ENCODE data around the gene LRP1-AS.
"Not testable (repeated sequence)": the region's sequence is repeated elsewhere in the genome, so short reads cannot be mapped to it uniquely, and the experiment has no call there.

The LRP1-AS gene

DNA sequence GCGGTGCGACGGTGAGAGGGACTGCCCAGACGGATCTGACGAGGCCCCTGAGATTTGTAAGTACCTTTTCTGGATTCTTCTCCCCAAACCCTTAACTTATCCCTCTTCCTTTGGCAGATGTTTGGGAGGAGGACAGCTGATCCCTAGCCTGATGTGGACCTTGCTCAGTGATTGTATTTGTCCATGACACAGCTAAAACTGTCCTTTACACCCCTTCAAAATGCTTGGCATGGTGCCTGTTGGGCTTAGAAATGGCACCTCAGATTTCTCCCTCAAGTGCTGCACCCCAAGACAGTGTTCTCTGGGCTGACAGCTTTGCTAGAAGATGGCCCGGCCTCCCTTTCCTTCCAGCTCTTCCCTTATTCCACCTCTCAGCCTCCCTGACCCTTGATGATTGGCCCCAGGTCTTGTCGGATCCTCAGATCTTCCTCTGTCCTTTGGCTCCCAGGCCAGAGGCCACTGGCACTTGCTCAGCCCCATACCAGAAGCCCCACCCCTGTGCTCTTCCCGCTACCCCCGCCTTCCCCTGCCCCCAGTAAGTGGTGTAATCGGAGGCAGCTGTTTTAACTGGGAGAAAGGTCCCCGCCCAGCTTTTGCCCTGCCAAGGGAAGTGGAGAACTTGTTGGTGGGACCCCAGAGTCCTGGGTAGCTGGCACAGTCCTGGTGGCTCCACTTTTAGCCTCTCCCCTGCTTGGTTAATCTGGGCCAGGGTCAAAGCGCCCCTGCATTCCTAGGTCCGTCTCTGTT is 8.7 kb downstream of the LRP1-AS start:
- DNase-seq = no peak

DNA sequence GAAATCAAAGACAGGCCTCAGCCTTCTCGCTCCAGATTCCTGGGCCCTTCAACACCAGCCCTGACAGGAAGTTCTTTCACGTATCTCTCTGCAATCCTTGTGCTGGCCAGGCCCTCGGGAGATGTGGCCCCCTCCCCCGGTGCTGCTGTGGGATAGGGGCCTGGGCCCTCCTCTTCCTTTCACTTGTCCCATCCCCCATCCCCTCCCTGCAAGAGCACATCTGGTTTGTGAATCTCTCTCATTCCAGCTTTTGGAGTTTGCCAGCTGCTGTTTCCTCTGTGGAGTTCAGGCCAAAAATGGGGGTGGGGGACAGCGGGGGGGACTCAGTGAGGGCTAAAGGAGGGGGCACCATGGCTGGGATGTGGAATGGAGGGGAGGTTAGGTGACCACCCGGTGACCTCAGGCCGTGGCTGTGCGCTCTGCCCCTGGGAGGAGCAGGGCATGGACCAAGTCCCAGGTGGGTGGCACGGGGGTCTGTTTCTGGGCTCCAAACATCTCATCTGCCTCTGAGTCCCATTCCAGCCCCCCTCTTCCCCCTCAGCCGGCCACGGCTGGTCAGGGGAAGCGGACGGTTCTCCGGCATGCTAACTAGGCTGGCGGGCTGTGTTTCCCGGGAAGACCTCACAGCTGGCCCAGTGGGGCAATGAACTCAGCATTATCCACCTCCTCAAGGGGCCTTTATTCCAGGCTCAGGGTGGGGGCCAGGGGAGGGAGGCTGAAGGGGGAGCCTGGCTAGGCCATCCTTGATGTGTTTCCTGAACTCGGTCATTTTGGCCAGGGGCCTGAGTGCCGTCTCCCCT is 11.7 kb downstream of the LRP1-AS start:
- no peak for DNase-seq

- DNase-seq = no peak
Observed at GRCh38 chr12:57134949-57135348, 12.5 kb downstream of the LRP1-AS start.

DNA sequence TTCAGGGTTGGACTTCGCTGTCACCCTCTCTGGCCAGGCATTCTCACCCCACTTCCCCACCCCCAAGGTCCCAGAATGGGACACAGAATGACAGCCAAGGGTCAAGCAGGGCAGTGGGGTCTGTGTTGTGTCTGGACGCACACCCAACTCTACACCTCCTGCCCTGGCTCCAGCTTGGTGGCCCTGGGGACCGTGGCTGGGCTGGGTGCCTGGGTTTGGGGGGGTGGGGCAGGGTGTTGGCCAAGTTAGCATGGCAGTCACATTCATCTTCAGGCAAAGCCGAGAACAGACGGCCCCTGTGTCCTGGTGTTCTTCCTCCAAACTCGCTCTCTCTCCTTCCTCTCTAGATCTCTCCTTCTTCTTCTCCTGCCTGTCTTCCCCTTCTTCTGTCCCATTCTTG is 13.5 kb downstream of the LRP1-AS start:
- DNase-seq = no peak

- DNase-seq = no peak
Observed at GRCh38 chr12:57133013-57133569, 14.3 kb downstream of the LRP1-AS start.

DNA sequence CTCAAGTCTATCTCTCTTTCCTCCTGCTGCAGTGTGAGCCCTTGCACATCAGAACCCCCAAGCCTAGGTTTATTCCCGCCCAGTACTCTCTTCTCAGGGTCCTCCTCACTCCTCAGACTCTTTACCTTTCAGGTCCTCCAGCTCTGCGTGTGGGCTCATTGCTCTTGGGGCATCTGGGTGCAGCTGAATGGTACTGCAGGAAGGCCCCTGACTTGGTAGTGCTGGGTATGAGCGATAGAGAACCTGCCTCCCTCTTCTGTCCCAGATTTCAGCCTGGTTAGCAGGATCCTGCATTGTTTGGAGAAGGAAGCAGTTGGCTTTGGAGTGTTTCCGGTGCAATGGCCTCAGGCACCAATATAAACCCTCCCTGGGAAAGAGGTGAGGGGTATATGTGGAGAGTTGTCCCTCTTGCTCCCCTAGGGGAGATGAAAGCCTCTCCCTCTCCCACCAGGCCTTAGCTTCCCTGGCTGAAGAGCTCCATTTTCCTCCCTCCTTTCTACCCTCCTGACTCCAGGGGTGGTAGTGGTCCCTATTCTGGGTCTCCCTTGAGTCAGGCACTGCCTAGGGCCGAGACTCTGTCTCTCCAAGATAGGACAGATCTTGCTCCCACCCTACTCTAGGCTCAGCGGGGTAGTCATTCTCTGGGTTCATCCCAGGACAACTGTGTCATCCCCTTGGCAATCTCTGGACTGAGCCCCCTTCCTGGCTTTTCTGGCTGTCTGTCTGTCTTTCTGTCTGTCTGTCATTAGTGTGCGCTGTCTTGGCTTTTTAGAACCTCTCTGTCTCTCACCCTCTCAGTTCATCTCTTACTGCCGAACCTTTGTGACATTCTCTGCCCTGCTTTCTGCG is 15.3 kb downstream of the LRP1-AS start:
- DNase-seq = no peak

- DNase-seq = no peak
Observed at GRCh38 chr12:57130941-57131340, 16.5 kb downstream of the LRP1-AS start.

DNA sequence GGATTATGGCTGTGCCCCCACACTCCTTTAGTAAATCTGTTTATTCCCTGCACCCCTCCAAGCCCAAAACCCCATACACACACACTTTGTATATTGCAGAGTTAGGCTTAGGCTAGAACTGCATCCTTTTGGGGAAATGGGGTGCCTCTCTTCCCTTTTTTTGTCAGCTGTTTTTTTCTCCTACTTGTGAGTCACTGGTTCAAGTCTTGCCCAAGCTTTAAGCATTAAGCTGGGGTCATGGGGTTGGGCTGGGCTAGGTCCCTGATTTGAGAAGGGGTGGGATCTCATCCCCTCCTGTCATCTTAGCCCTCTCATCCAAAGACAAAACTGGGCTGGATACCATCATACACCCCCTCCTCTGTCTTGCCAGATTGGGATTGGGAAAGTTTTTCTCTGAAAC is 17.5 kb downstream of the LRP1-AS start:
- DNase-seq = no peak

GRCh38 chr12:57129321-57129842 is 18.0 kb downstream of the LRP1-AS start:
- no peak for DNase-seq

GRCh38 chr12:57128519-57129247 is 18.7 kb downstream of the LRP1-AS start:
- DNase-seq = no peak

DNA sequence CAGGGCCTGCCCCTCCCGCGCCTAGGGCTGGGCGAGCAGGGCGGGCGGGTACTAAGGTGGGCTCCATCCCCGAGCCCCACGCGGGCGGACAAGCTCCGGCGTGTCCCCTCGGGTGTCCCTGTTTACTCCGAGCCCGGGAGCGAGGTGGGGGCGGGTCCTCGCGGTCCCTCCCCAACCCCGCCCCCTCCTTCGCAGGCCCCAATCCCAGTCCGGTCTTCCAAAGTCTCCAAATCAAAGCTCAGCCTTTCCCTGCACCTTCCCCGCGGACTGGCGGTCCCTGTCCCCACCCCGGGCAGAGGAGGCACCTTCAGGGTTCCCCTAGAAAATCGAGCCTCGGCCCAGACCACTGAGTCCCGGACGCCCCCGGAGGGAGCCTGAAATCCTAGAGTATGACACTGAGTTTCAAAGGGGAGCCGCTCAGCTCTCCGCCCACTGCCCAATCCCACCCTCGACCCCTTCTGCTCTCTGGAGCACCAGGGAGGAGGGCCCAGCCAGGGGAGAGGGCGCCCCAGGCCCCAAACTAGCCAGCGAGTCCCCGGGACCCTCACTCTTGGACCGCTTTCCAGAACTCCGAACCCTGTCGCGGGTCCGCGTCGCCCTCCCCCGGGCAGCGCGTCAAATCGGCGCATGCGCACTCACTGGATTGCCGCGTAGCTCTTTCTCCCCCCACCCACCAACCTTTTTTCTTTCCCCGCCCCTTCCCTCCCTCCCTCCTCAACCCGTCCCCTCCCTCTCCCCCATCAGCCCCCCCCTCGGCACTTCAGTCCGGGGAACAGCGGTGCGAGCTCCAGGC is 19.5 kb downstream of the LRP1-AS start, which contains the start of gene LRP1:
Gene LRP1, plus strand, starts transcription at position 758 of the 793 bp plus-strand sequence. CDS start 482 bp downstream, outside the sequence.
- DNase-seq = peak; percentile 69

- peak; percentile 32 for DNase-seq
Observed at GRCh38 chr12:57127101-57127725, 20.2 kb downstream of the LRP1-AS start.

GRCh38 chr12:57126561-57126960 is 20.9 kb downstream of the LRP1-AS start:
- no peak for DNase-seq

GRCh38 chr12:57126061-57126460 is 21.4 kb downstream of the LRP1-AS start:
- no peak for DNase-seq

- DNase-seq = peak; percentile 68
Observed at GRCh38 chr12:57124261-57124877, 23.1 kb downstream of the LRP1-AS start.

GRCh38 chr12:57123813-57124212 is 23.6 kb downstream of the LRP1-AS start:
- no peak for DNase-seq

DNA sequence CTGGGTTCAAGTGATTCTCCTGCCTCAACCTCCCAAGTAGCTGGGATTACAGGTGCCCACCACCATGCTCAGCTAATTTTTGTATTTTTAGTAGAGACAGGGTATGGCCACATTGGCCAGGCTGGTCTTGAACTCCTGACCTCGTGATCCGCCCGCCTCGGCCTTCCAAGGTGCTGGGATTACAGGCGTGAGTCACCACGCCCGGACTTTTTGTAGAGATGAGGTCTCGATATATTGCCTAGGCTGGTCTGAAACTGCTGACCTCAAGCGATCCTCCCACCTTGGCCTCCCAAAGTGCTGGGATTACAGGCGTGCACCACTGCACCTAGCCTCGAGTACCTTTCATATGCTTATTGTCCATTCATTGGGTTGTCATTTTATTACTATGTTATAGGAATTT is 26.7 kb downstream of the LRP1-AS start:
- not testable (repeated sequence) for DNase-seq

DNA sequence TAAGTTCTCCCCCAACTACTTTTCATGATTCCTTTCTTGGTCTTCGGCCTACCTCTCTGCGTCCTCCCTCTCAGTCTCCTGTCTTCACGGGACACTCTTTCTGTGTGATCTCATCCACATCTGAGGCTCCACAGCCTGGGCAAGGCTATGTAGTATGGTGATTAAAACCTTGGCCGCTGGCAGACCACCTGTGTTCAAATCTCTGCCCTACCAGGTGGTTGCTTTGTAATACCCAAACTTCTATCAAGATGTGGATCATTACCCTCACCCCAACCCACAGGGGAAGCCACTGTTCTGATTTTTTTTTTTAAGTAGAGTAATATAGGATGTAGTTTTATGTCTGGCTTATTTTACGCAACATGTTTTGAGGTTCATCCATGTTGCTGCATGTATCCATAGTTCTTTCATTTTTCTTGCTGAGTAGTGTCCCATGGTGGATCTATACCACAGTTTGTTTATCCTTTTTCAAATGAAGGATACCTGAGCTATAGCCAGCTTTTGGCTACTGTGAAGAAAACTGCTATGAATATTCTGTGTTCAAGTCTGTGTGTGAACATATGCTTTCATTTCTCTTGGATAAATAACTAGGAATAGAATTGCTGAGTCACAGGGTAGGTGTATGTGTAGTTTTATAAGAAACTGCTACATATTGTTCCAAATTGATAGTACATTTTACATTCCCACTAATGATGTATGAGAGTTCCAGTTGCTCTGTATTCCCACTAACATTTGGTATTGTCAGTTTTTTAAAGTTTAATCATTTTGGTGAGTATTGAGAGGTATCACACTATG is 27.9 kb downstream of the LRP1-AS start:
- DNase-seq = no peak

DNA sequence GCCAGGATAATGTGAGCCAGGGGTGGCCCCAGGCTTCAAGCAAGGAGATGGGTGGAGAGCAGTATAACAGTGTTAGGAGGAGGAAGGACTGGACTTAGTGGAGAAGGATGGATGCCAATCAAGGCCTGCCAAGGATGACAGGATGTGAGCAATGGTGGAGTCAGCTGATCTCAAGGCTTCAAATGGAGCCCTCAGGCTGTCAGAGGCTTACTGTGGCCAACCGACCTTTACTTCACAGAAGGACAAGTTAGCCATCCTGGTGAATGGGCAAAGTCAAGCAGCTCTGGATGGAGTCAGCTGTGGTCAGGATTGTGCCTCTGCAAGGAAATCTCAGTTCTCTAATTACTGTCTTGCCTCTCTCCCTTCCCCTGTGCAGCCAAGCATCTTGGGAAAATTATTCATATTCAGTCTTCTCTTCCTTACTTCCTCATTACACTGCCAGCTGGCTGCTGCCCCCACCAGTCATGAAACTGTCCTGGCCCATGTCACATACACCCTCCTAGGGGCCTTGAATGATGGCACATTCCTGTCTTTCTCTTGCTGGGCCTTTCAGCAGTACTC is 28.6 kb downstream of the LRP1-AS start:
- DNase-seq = no peak

Measured in central memory CD4-positive, alpha-beta T cell (primary cell).